Measurements from ENCODE around the gene ACACB. TPM values are rescaled to one million over a fixed set of nuclear protein-coding genes. Genes with fewer than 3 reads are reported as not detected.

Gene ACACB
- total RNA-seq, 1 experiment from 2014 or later = 8.2 TPM

DNA sequence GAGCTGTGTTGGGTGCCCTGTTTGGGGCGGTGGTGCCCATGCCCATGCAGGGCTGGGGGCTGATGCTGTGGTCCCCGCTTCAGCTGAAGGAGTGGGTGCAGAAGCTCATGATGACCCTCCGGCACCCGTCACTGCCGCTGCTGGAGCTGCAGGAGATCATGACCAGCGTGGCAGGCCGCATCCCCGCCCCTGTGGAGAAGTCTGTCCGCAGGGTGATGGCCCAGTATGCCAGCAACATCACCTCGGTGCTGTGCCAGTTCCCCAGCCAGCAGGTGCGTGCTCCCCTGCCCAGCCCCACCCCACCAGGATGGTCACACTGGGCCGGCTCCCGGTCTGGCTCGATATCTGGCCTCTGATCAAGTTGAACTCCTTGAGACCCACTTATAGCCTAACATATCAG lies 92.7 kb downstream of the ACACB start:
- no peaks in the 10 kb centered on the region for H3K27me3 ChIP-seq (replicated peaks; ENCODE audit: insufficient read depth, low read depth, low read length, poor library complexity)
- H3K4me1 ChIP-seq (ENCODE audit: insufficient read depth, low read length, poor library complexity, severe bottlenecking) = no peaks in the 10 kb centered on the region
- no peaks in the 10 kb centered on the region for H3K9me3 ChIP-seq (ENCODE audit: low read depth, low read length, poor library complexity, severe bottlenecking)
- H3K4me3 ChIP-seq (ENCODE audit: low read depth, low read length, poor library complexity, severe bottlenecking) = no peak overlapping the region
- DNase-seq (ENCODE audit: low spot score) = no peak
- TF ChIP-seq, protein P1, sequence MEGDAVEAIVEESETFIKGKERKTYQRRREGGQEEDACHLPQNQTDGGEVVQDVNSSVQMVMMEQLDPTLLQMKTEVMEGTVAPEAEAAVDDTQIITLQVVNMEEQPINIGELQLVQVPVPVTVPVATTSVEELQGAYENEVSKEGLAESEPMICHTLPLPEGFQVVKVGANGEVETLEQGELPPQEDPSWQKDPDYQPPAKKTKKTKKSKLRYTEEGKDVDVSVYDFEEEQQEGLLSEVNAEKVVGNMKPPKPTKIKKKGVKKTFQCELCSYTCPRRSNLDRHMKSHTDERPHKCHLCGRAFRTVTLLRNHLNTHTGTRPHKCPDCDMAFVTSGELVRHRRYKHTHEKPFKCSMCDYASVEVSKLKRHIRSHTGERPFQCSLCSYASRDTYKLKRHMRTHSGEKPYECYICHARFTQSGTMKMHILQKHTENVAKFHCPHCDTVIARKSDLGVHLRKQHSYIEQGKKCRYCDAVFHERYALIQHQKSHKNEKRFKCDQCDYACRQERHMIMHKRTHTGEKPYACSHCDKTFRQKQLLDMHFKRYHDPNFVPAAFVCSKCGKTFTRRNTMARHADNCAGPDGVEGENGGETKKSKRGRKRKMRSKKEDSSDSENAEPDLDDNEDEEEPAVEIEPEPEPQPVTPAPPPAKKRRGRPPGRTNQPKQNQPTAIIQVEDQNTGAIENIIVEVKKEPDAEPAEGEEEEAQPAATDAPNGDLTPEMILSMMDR (conservative IDR thresholded peaks at IDR 0.05; ENCODE audit: low read depth, low read length) = no peak
- TF ChIP-seq EZH2 (IDR thresholded peaks at IDR 0.05; ENCODE audit: borderline replicate concordance, low read depth, low read length, poor library complexity, severe bottlenecking) = no peak
- intact Hi-C loops (cut with micrococcal nuclease; ENCODE audit: unreplicated experiment) = no loop called here
- no peaks in the 10 kb centered on the region for H3K36me3 ChIP-seq (ENCODE audit: insufficient read depth, low read length, poor library complexity, severe bottlenecking)
- POLR2A ChIA-PET (ENCODE audit: low non-redundant PET) = no interaction called here
- no peak overlapping the region for H3K27ac ChIP-seq (ENCODE audit: low read depth, low read length, poor library complexity, severe bottlenecking)
- no TSS peak for BruUV-seq (replicated peaks)
- CTCF ChIA-PET = no interaction called here

DNA sequence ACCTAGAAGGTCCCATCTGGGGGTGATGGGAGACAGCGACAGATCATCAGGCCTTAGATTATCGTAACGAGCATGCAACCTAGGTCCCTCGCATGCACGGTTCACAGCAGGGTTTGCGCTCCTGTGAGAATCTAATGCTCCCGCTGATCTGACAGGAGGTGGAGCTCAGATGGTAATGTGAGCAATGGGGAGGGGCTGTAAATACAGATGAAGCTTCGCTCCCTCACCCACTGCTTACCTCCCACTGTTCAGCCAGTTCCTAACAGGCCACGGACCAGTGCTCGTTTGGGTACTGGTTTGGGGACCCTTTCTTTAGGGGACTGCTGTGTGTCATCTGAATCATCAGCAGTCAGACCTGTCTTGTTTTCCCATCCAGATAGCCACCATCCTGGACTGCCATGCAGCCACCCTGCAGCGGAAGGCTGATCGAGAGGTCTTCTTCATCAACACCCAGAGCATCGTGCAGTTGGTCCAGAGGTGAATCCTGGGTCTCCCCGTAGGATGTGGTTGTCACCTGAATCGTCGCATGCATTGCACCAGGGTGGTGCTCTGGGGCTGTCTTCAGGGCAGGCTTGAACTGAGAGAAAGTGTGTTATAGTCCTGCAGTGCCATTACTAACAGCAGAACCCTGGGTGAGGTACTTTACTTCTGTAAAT lies 96.2 kb downstream of the ACACB start:
- no TSS peak for BruUV-seq (replicated peaks)
- TF ChIP-seq EZH2 (IDR thresholded peaks at IDR 0.05; ENCODE audit: borderline replicate concordance, low read depth, low read length, poor library complexity, severe bottlenecking) = no peak
- TF ChIP-seq, protein P1 (conservative IDR thresholded peaks at IDR 0.05; ENCODE audit: low read depth, low read length) = no peak
- H3K4me1 ChIP-seq (ENCODE audit: insufficient read depth, low read length, poor library complexity, severe bottlenecking) = no peaks in the 10 kb centered on the region
- no peaks in the 10 kb centered on the region for H3K9me3 ChIP-seq (ENCODE audit: low read depth, low read length, poor library complexity, severe bottlenecking)
- H3K27me3 ChIP-seq (replicated peaks; ENCODE audit: insufficient read depth, low read depth, low read length, poor library complexity) = no peaks in the 10 kb centered on the region
- no peak overlapping the region for H3K4me3 ChIP-seq (ENCODE audit: low read depth, low read length, poor library complexity, severe bottlenecking)
- ChIA-PET CTCF (no interaction called here), POLR2A (ENCODE audit: low non-redundant PET) (no interaction called here)
- no peaks in the 10 kb centered on the region for H3K36me3 ChIP-seq (ENCODE audit: insufficient read depth, low read length, poor library complexity, severe bottlenecking)
- H3K27ac ChIP-seq (ENCODE audit: low read depth, low read length, poor library complexity, severe bottlenecking) = no peak overlapping the region
- no peak for DNase-seq (ENCODE audit: low spot score)
- intact Hi-C loops (cut with micrococcal nuclease; ENCODE audit: unreplicated experiment) = no loop called here

DNA sequence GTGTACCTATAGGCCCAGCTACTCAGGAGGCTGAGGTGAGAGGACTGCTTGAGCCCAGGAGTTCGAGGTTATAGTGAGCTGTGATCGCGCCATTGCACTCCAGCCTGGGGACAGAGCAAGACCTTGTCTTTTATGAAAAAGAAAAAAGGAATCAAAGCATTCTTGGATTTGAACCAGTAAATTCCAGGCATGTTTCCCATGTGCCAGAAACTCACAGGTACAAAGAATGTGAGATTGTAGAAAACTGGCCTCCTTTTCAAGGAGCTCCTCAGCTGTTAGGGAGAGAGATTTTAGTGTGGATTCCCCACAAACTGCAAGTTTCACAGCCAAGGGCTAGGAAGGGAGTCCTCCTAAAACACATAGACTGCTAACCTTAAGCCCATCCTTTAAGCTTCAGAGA lies 97.7 kb downstream of the ACACB start:
- Histone ChIP-seq H3K27me3 (replicated peaks; ENCODE audit: insufficient read depth, low read depth, low read length, poor library complexity) (no peaks in the 10 kb centered on the region), H3K4me1 (ENCODE audit: insufficient read depth, low read length, poor library complexity, severe bottlenecking) (no peaks in the 10 kb centered on the region), H3K9me3 (ENCODE audit: low read depth, low read length, poor library complexity, severe bottlenecking) (no peaks in the 10 kb centered on the region), H3K27ac (ENCODE audit: low read depth, low read length, poor library complexity, severe bottlenecking) (no peak overlapping the region), H3K36me3 (ENCODE audit: insufficient read depth, low read length, poor library complexity, severe bottlenecking) (no peaks in the 10 kb centered on the region), H3K4me3 (ENCODE audit: low read depth, low read length, poor library complexity, severe bottlenecking) (no peak overlapping the region)
- no peak for DNase-seq (ENCODE audit: low spot score)
- no peak for TF ChIP-seq EZH2 (IDR thresholded peaks at IDR 0.05; ENCODE audit: borderline replicate concordance, low read depth, low read length, poor library complexity, severe bottlenecking)
- TF ChIP-seq, protein P1 (conservative IDR thresholded peaks at IDR 0.05; ENCODE audit: low read depth, low read length) = no peak
- no TSS peak for BruUV-seq (replicated peaks)
- CTCF ChIA-PET = no interaction called here
- POLR2A ChIA-PET (ENCODE audit: low non-redundant PET) = no interaction called here
- intact Hi-C loops (cut with micrococcal nuclease; ENCODE audit: unreplicated experiment) = no loop called here

Measured in A673 (cell line).